ENCODE measurements around the gene LPP. TPM values are rescaled to one million over a fixed set of nuclear protein-coding genes. Genes with fewer than 3 reads are reported as not detected.

The LPP gene
- total and polyA plus RNA-seq, 10 of the 15 experiments (the other 5 are each of a cell fraction or from before 2014, with no cell fraction given) = under 0.01 to 0.62 (median 0.03) TPM

DNA sequence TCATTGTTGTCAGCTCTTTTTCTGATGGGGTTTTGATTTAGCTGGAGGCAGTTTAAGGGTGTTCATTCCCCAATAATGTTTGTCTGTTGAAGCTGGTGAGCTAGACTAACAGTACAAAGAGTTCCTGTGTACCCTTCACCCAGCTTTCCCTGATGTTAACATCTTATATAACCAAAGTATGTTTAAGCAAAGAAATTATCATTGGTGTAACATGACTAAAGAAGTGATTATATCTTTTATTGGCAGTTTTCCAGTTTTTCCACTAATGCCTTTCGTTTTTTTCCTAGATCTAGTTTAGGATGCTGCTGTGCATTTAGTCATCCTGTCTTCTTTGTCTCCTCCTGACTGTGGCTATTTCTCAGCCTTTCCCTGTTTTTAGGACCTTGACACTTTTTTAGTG lies 165.6 kb downstream of the LPP start (continued):
- TF ChIP-seq, protein P1, sequence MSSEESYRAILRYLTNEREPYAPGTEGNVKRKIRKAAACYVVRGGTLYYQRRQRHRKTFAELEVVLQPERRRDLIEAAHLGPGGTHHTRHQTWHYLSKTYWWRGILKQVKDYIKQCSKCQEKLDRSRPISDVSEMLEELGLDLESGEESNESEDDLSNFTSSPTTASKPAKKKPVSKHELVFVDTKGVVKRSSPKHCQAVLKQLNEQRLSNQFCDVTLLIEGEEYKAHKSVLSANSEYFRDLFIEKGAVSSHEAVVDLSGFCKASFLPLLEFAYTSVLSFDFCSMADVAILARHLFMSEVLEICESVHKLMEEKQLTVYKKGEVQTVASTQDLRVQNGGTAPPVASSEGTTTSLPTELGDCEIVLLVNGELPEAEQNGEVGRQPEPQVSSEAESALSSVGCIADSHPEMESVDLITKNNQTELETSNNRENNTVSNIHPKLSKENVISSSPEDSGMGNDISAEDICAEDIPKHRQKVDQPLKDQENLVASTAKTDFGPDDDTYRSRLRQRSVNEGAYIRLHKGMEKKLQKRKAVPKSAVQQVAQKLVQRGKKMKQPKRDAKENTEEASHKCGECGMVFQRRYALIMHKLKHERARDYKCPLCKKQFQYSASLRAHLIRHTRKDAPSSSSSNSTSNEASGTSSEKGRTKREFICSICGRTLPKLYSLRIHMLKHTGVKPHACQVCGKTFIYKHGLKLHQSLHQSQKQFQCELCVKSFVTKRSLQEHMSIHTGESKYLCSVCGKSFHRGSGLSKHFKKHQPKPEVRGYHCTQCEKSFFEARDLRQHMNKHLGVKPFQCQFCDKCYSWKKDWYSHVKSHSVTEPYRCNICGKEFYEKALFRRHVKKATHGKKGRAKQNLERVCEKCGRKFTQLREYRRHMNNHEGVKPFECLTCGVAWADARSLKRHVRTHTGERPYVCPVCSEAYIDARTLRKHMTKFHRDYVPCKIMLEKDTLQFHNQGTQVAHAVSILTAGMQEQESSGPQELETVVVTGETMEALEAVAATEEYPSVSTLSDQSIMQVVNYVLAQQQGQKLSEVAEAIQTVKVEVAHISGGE (CRISPR knock-in tag; IDR thresholded peaks at IDR 0.05) = no peak
- no peak for TF ChIP-seq POU2F2 (IDR thresholded peaks at IDR 0.05; ENCODE audit: borderline replicate concordance, low read depth, low read length)
- TF ChIP-seq RELA (IDR thresholded peaks at IDR 0.05; ENCODE audit: borderline replicate concordance, partially characterized antibody) = no peak
- no peak for TF ChIP-seq STAT3 (IDR thresholded peaks at IDR 0.05; ENCODE audit: low read depth, low read length)

- in situ Hi-C loops (cut with MboI) = no loop called here
- ChIA-PET SMC1A (ENCODE audit: uncharacterized antibody, unreplicated experiment) (interaction anchor here (0.6 kb wide), 1 partner anchor 720 kb away, joined by 5 read pairs; no protein-coding TSS in a partner anchor), RAD21 (ENCODE audit: unreplicated experiment) (no interaction called here), CTCF (interaction anchor here (0.8 kb wide), 1 partner anchor 578 kb away, joined by 3 read pairs; no protein-coding TSS in a partner anchor), POLR2A (no interaction called here)
- 0% methylated on average over 3 of the region's 3 CpGs for WGBS (ENCODE audit: insufficient coverage, insufficient replicate concordance, low lambda C conversion rate, missing lambda C conversion rate)
- ATAC-seq = no peak
- Histone ChIP-seq H3K36me3 (ENCODE audit: control insufficient read depth in 2 of 2, insufficient read depth in 2 of 2, low read length in 1 of 2) (no peaks in the 10 kb centered on the region), H3K4me3 (no peak overlapping the region), H3K4me2 (ENCODE audit: control insufficient read depth, insufficient read depth) (no peak overlapping the region), H2AFZ (ENCODE audit: control insufficient read depth, low read depth, low read length) (no peak overlapping the region), H3K27me3 (replicated peaks in 1 of 2; ENCODE audit: control insufficient read depth in 2 of 2, insufficient read depth in 2 of 2, low read length in 1 of 2) (peaks cover 0 to 2% of the 10 kb centered on the region in 2 experiments; a peak in 2 of 4 replicates), H3K27ac (ENCODE audit: control insufficient read depth, insufficient read depth) (no peak overlapping the region), H3K79me2 (ENCODE audit: control insufficient read depth, insufficient read depth, low read length) (no peaks in the 10 kb centered on the region), H3K9ac (ENCODE audit: control insufficient read depth, insufficient read depth, low read length) (no peak overlapping the region), H3K9me3 (replicated peaks; ENCODE audit: control insufficient read depth, insufficient read depth, low read length) (no peaks in the 10 kb centered on the region; the same call in 2 of the 3 replicates), H3K4me1 (ENCODE audit: control insufficient read depth, insufficient read depth, low read length) (no peaks in the 10 kb centered on the region), H4K20me1 (ENCODE audit: control insufficient read depth, insufficient read depth) (no peaks in the 10 kb centered on the region)
- intact Hi-C loops (cut with micrococcal nuclease; ENCODE audit: unreplicated experiment) = no loop called here
- BruUV-seq (replicated peaks) = no TSS peak
- TF ChIP-seq TCF3 (IDR thresholded peaks at IDR 0.05; ENCODE audit: borderline replicate concordance, insufficient read depth, low read depth, low read length) (no peak), BRCA1 (IDR thresholded peaks at IDR 0.05; ENCODE audit: low read depth, low read length) (no peak)
- FAIRE-seq = no peak
- DNase-seq (ENCODE audit: low read depth, low spot score) = no peak
Observed at GRCh38 chr3:188320757-188321156, 166.8 kb downstream of the LPP start.

All from GM12878 (cell line).